ENCODE data around the gene SSX3.
"Not testable (repeated sequence)": the region's sequence is repeated elsewhere in the genome, so short reads cannot be mapped to it uniquely, and the experiment has no call there.

DNA sequence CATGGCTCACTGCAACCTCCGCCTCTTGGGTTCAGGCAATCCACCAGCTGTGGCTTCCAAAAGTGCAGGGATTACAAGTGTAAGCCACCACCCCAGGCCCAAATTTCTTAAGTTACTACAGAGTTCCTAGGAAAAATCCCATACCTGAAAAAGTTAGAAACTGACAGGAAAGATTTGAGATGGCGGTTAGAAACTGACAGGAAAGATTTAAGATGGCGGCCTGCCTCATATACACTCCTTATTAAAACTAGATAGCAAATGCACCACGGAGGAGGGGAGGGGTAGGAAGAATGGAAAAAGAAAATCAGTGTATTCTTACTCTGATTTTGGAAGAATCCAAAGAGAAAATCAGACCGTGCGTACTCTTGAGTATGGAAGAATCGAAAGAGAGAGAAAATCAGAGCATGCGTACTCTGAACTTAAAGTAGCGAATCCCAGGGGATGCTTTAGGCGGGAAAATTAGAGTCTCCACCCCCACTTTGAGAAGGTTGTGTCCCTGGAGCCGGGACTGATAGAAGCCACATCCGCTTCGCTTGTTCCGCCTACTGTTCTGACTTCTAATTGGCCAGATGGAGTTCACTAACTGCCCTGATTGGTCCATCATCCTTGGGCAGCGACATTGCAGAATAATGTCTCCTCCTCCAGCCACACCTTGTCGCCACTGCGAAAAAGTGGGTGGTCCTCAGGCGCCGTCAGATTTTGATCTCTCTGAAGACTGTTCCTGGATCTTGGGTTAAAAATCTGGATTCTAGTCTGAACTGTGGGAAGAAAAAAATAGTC is at the start of gene SSX3:
- TF ChIP-seq RFX5 (IDR thresholded peaks at IDR 0.05; ENCODE audit: low read depth, low read length); GATAD2B (conservative IDR thresholded peaks at IDR 0.05; ENCODE audit: low read depth); RCOR1 (conservative IDR thresholded peaks at IDR 0.05; ENCODE audit: low read depth, low read length); STAT1 (conservative IDR thresholded peaks at IDR 0.05); EZH2 (IDR thresholded peaks at IDR 0.05; ENCODE audit: borderline replicate concordance, control insufficient read depth, low read depth, low read length); CREB1 (IDR thresholded peaks at IDR 0.05; ENCODE audit: low read depth): not testable (repeated sequence)
- TF ChIP-seq, protein P1, sequence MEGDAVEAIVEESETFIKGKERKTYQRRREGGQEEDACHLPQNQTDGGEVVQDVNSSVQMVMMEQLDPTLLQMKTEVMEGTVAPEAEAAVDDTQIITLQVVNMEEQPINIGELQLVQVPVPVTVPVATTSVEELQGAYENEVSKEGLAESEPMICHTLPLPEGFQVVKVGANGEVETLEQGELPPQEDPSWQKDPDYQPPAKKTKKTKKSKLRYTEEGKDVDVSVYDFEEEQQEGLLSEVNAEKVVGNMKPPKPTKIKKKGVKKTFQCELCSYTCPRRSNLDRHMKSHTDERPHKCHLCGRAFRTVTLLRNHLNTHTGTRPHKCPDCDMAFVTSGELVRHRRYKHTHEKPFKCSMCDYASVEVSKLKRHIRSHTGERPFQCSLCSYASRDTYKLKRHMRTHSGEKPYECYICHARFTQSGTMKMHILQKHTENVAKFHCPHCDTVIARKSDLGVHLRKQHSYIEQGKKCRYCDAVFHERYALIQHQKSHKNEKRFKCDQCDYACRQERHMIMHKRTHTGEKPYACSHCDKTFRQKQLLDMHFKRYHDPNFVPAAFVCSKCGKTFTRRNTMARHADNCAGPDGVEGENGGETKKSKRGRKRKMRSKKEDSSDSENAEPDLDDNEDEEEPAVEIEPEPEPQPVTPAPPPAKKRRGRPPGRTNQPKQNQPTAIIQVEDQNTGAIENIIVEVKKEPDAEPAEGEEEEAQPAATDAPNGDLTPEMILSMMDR (IDR thresholded peaks at IDR 0.05 in 2 of 3, conservative IDR thresholded peaks at IDR 0.05 in 1 of 3; ENCODE audit: control insufficient read depth in 2 of 3, extremely low read depth in 1 of 3, insufficient read depth in 1 of 3, low read depth in 3 of 3, low read length in 3 of 3) = not testable (repeated sequence)
- TF ChIP-seq, protein P2, sequence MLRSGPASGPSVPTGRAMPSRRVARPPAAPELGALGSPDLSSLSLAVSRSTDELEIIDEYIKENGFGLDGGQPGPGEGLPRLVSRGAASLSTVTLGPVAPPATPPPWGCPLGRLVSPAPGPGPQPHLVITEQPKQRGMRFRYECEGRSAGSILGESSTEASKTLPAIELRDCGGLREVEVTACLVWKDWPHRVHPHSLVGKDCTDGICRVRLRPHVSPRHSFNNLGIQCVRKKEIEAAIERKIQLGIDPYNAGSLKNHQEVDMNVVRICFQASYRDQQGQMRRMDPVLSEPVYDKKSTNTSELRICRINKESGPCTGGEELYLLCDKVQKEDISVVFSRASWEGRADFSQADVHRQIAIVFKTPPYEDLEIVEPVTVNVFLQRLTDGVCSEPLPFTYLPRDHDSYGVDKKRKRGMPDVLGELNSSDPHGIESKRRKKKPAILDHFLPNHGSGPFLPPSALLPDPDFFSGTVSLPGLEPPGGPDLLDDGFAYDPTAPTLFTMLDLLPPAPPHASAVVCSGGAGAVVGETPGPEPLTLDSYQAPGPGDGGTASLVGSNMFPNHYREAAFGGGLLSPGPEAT (IDR thresholded peaks at IDR 0.05; ENCODE audit: low read depth) = not testable (repeated sequence)
- TF ChIP-seq, protein P3, sequence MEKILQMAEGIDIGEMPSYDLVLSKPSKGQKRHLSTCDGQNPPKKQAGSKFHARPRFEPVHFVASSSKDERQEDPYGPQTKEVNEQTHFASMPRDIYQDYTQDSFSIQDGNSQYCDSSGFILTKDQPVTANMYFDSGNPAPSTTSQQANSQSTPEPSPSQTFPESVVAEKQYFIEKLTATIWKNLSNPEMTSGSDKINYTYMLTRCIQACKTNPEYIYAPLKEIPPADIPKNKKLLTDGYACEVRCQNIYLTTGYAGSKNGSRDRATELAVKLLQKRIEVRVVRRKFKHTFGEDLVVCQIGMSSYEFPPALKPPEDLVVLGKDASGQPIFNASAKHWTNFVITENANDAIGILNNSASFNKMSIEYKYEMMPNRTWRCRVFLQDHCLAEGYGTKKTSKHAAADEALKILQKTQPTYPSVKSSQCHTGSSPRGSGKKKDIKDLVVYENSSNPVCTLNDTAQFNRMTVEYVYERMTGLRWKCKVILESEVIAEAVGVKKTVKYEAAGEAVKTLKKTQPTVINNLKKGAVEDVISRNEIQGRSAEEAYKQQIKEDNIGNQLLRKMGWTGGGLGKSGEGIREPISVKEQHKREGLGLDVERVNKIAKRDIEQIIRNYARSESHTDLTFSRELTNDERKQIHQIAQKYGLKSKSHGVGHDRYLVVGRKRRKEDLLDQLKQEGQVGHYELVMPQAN (conservative IDR thresholded peaks at IDR 0.05) = not testable (repeated sequence)
